ENCODE measurements around the gene BLTP3B.

Gene BLTP3B

GRCh38 chr12:100115291-100115690, 27.4 kb downstream of the BLTP3B start:
- no peak for TF ChIP-seq CTCF (IDR thresholded peaks at IDR 0.05; ENCODE audit: low read depth, low read length)
- DNase-seq (ENCODE audit: low read depth in 2 of 2): no peak
- no peak overlapping the region for H3K4me3 ChIP-seq (replicated peaks in 1 of 2; ENCODE audit: low read depth in 2 of 2, low read length in 2 of 2)

GRCh38 chr12:100114574-100114973, 28.1 kb downstream of the BLTP3B start:
- peak in 1 of 2 donors; percentile 25 for DNase-seq (ENCODE audit: low read depth in 2 of 2)
- no peak for TF ChIP-seq CTCF (IDR thresholded peaks at IDR 0.05; ENCODE audit: low read depth, low read length)
- no peak overlapping the region for H3K4me3 ChIP-seq (replicated peaks in 1 of 2; ENCODE audit: low read depth in 2 of 2, low read length in 2 of 2)

- TF ChIP-seq CTCF (IDR thresholded peaks at IDR 0.05; ENCODE audit: low read depth, low read length): no peak
- no peak for DNase-seq (ENCODE audit: low read depth in 2 of 2)
- no peak overlapping the region for H3K4me3 ChIP-seq (replicated peaks in 1 of 2; ENCODE audit: low read depth in 2 of 2, low read length in 2 of 2)
Measured at GRCh38 chr12:100110276-100110675, 32.4 kb downstream of the BLTP3B start.

- no peak for DNase-seq (ENCODE audit: low read depth in 2 of 2)
- no peak for TF ChIP-seq CTCF (IDR thresholded peaks at IDR 0.05; ENCODE audit: low read depth, low read length)
- H3K4me3 ChIP-seq (replicated peaks in 1 of 2; ENCODE audit: low read depth in 2 of 2, low read length in 2 of 2): no peak overlapping the region
Measured at GRCh38 chr12:100106861-100107260, 35.8 kb downstream of the BLTP3B start.

GRCh38 chr12:100105661-100106060, 37.0 kb downstream of the BLTP3B start:
- H3K4me3 ChIP-seq (replicated peaks in 1 of 2; ENCODE audit: low read depth in 2 of 2, low read length in 2 of 2): no peak overlapping the region
- DNase-seq (ENCODE audit: low read depth in 2 of 2): no peak
- no peak for TF ChIP-seq CTCF (IDR thresholded peaks at IDR 0.05; ENCODE audit: low read depth, low read length)

- DNase-seq (ENCODE audit: low read depth in 2 of 2): no peak
- TF ChIP-seq CTCF (IDR thresholded peaks at IDR 0.05; ENCODE audit: low read depth, low read length): no peak
- no peak overlapping the region for H3K4me3 ChIP-seq (replicated peaks in 1 of 2; ENCODE audit: low read depth in 2 of 2, low read length in 2 of 2)
Measured at GRCh38 chr12:100101000-100101399, 41.7 kb downstream of the BLTP3B start.
